Retinal pigment epithelial cell (primary cell): ENCODE results near the gene EZR.
"Not testable (repeated sequence)": the region's sequence is repeated elsewhere in the genome, so short reads cannot be mapped to it uniquely, and the experiment has no call there.

Experiments
- DNase-seq: peaks from one replicate; pipeline ENCODE4 v3.0.0-alpha.2; 2010; ENCODE audit warnings: low read depth
- H3K4me3 ChIP-seq: 2 replicates; pipeline ENCODE4 v1.5.1; 2011; ENCODE audit warnings: mild to moderate bottlenecking, low read length, control low read depth, moderate library complexity
- CTCF ChIP-seq: conservative IDR thresholded peaks from 2 replicates; pipeline ENCODE4 v1.5.1; 2011; ENCODE audit warnings: low read depth, low read length, control low read depth, inconsistent platforms

Gene EZR

DNA sequence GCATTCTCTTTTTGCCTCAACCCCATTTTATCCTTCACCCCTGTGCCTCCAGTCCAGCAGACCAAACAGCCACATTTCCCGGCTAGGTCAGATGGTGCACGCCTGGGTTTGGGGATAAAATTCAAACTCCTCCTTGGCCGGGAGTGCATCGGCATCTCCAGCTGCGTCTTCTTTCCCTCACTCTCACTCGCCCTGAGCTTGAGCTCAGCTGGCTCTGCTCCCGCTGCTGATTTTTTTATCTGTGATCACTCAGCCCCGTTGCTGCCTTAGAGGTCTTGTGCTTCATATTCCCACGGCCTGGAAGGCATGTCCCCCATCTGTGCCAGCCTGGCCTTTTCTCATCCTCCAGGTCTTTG, 6.8 kb upstream of the EZR start:
- DNase-seq: no peak
- TF ChIP-seq CTCF: no peak
- no peak overlapping the region for H3K4me3 ChIP-seq

DNA sequence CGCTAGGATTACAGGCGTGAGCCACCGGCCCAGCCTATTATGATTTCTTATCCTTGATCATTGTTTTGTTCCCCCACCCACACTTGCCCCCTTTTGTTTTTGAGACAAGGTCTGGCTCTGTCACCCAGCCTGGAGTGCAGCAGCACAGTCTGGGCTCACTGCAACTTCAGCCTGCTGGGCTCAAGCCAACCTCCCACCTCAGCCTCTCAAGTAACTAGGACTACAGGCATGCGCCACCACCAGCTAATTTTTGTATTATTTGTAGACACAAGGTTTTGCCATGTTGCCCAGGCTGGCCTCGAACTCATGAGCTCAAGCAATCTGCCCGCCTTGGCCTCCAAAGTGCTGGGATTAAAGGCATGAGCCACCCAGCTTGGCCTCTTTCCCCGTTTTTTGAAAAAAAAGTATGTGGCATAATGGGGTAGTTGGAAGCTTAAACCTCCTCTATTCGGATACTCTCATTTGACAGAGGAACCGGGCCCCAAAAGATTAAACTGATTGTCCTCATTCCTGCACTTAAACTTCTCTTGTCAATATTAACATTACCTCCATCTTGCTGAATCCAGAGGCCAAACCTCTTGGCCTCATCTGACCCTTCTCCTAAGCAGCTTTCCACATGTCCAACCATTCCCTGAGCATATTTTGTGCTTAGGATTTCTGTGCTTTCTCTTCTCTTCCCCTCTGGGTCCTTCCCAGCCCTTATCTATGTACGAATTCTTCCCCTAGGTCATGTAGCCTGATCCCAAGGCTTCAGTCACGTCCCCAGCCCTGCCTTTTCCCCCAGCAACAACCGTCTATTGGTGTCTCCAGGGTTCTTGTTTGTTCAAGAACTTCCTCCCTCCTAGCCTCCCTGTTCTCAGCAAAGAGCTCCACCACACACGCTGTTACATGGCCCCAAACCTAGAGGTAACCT, 6.1 kb upstream of the EZR start:
- no peak for TF ChIP-seq CTCF
- DNase-seq: no peak
- no peak overlapping the region for H3K4me3 ChIP-seq

GRCh38 chr6:158823616-158824015, 4.4 kb upstream of the EZR start:
- DNase-seq: not testable (repeated sequence)

DNA sequence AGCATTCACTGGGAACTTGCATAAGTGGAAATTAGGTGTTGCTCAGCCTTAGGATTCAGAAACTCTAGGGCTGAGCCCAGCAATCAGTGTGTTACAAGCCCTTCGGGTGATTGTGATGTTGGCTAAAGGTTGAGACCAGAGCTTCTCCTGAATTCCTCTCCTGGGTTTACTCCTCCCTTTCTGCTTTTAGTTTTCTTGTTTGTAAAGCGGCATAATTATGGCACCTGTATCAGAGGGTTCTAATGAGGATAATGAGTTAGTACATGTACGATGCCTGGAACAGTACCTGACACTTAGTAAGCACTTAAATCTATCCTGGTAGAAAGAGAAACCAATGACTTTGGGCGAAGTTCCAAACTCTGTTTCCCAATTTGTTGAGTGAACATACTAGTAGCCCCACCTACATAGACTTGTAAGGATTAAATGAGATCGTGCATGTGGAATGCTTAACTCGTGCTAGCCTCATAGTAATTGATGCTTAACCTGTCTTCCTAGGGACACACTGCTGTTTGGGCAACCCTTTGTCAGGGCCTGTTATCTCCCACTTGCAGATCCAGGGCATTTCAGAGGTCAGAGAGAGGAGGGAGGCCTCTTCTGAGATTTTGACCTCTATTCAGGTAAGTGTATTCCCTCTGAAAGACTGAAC, 932 bp upstream of the EZR start:
- DNase-seq: no peak
- TF ChIP-seq CTCF: no peak
- H3K4me3 ChIP-seq: no peak overlapping the region

More at GRCh38 chr6:158823616-158824015, 4.4 kb upstream of the EZR start:
- not testable (repeated sequence) for H3K4me3 ChIP-seq

DNA sequence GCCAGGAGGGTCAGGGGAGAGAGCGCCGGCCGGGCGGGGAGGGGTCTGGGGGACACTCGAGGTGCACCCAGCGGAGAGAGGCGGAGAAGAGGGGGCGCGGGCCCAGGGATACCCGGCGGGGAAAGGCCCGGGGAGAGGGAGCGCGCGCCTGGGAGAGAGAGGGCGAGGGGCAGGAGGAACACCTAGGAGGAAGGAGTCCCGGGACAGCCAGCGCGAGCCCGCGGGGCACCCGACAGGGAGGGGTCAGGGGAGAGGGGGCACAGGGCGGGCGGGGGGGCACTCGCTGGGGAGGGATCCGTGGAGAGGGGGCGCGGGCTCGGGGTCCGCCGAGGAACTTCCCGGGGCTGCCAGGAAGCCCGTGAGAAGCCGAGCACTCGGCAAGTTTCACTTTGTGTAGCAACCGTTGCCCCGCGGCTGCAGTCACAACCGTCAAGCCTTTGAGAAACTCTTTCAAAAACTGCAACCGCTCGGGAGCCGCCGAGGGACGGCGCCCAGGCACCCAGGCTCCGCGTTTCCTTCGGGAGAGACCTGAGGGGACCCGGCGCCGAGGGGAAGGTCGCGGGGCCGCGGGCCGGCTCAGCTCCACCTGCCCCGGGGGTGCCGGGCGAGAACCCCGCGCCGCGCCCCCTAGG, 471 bp downstream of the EZR start:
- DNase-seq: no peak
- peak overlapping the region; percentile 99 for H3K4me3 ChIP-seq
- TF ChIP-seq CTCF: no peak

DNA sequence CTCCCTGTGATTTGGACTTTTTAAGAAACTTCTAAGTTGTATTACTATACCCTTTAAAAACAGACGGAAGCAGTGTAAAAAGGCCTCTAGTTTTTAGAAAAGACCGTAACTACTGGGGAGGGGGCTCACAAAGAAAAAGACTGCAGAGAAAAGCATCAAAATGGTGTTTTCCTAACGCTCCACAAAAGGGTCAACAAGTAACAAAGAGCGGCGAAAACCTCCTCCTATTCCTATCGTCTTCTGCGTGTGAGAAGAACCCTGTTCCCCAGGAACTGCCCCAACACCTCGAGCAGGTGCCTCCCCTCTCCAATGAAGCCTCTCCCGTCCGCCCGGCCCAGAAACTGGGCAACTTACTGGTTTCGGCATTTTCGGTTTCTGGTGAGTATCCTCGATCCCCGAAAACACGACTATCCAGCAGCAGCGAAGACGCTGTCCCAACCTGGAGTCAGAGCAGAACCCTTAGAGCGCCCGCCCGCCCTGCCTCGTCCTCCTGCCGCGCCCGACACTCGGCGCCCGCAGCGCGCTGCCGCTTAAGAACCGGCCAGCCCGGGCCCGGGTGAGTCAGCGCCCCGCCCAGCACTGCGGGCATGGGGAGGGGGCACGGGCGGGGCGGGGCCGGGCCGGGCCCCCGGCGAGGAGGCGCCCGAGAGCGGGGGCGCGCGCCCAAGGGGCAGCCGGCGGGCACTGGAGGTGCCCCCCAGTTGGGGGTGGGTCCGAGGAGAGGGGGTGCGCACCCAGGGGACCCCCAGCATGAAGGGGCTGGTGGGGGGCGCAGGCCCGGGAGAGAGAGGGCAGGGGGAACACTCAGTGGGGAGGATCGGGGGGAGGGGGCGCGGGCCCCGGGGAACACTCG, 1.2 kb downstream of the EZR start:
- DNase-seq: no peak
- no peak for TF ChIP-seq CTCF
- H3K4me3 ChIP-seq: peak overlapping the region; percentile 99
